ENCODE results near the gene RNF167. TPM values are rescaled to one million over a fixed set of nuclear protein-coding genes. Genes with fewer than 3 reads are reported as not detected.

The RNF167 gene
- total and polyA plus RNA-seq, 2 of the 8 experiments (the other 6 are each of a cell fraction or from before 2014, with no cell fraction given) = 140 to 281 TPM

DNA sequence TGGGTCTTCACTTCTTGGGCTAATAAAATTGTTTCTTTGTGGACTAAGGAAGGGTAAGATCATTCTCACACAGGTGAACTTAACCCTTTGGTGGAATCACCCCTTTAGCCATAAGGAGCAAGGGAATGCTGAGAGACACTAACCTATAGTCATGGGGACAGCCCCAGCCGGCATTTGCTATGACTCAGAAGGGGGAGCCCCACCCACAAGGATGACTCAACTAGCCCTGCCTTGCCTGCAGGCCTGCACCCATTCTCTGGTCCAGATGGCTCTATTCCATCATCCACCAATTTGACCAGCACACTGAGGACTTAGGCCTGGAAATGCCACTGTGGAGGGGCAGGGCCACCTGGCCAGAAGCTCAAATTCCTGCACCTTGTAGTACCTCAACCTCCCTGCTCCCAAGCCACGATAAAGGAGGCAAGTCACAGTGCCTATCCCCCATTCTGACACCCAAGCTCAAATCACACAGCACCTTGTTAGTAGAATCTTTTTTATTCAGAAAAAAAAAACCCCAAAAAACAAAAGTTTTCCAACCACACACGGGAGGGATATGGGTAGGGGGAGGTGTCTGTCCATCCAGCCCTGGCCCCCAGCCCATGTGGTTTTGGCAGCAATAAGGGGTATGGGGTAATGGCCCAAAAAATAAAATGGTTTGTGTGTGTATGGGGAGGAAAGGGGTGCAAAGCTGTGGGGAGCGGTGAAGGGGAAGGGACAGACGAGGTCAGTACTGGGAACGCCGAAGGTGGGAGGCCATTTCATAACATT lies 5.3 kb downstream of the RNF167 start:
- DNase-seq (ENCODE audit: low read depth in 1 of 2, low spot score in 2 of 2) (peak in 1 of 2 experiments; percentile 58), FAIRE-seq (no peak)
- Histone ChIP-seq H3K79me2 (ENCODE audit: control insufficient read depth in 1 of 2, insufficient read depth in 2 of 2, low read length in 2 of 2) (peaks cover 8 to 57% of the 10 kb centered on the region in 2 experiments), H3K4me2 (ENCODE audit: insufficient read depth in 1 of 2, low read depth in 2 of 2, low read length in 2 of 2) (peak overlapping the region; percentile 16 to 95; a peak in 2 of 4 replicates), H3K27me3 (replicated peaks in 1 of 4; ENCODE audit: control insufficient read depth in 3 of 4, extremely low read depth in 1 of 4, insufficient read depth in 3 of 4, low read length in 3 of 4) (no peaks in the 10 kb centered on the region), H3K56ac (replicated peaks; ENCODE audit: insufficient read length, low read depth, low read length) (no peak overlapping the region), H3K18ac (ENCODE audit: extremely low read depth, low read length) (no peak overlapping the region), H4K91ac (replicated peaks; ENCODE audit: insufficient read length, low read length) (no peak overlapping the region), H2BK15ac (ENCODE audit: low read length) (no peak overlapping the region), H3K4ac (replicated peaks; ENCODE audit: insufficient read length, low read depth, low read length) (no peak overlapping the region), H3K23ac (ENCODE audit: insufficient read length) (no peak overlapping the region), H3K14ac (ENCODE audit: insufficient read length) (no peak overlapping the region), H2BK120ac (replicated peaks; ENCODE audit: low read depth, low read length) (no peak overlapping the region), H3K23me2 (ENCODE audit: low read depth, low read length) (peaks cover 21% of the 10 kb centered on the region), H2AFZ (ENCODE audit: low read length) (no peak overlapping the region), H3K27ac (ENCODE audit: low read depth, low read length) (peak overlapping the region; percentile 33; the same call in 1 of the 2 replicates), H3K4me3 (ENCODE audit: extremely low read depth in 1 of 4, insufficient read depth in 2 of 4, low read depth in 3 of 4, low read length in 4 of 4) (no peak overlapping the region), H4K20me1 (replicated peaks in 1 of 2; ENCODE audit: control insufficient read depth in 1 of 2, insufficient read depth in 2 of 2, low read length in 2 of 2) (peaks cover 16 to 23% of the 10 kb centered on the region in 2 experiments), H2AK5ac (ENCODE audit: low read depth, low read length) (no peak overlapping the region), H4K8ac (ENCODE audit: extremely low read depth, insufficient read depth, low read length) (no peak overlapping the region), H3K36me3 (ENCODE audit: control insufficient read depth in 2 of 4, insufficient read depth in 4 of 4, low read length in 3 of 4) (peaks cover 8 to 42% (median 28%) of the 10 kb centered on the region in 4 experiments), H3K9ac (replicated peaks in 1 of 4; ENCODE audit: extremely low read depth in 1 of 4, low read depth in 3 of 4, low read length in 3 of 4) (peak overlapping the region in 1 of 4 experiments; percentile 52; a peak in 3 of 7 replicates), H4K5ac (ENCODE audit: insufficient read length, low read depth, low read length) (no peak overlapping the region), H2BK20ac (ENCODE audit: low read length) (no peak overlapping the region), H3K9me3 (ENCODE audit: insufficient read depth in 2 of 2, low read depth in 1 of 2, low read length in 1 of 2) (no peaks in the 10 kb centered on the region), H3K79me1 (ENCODE audit: low read depth, low read length) (peaks cover 2% of the 10 kb centered on the region; the same call in 1 of the 2 replicates), H2BK5ac (ENCODE audit: low read depth, low read length) (no peak overlapping the region; the same call in 1 of the 2 replicates), H2BK12ac (ENCODE audit: low read depth, low read length) (no peak overlapping the region), H3K4me1 (replicated peaks in 1 of 4; ENCODE audit: control insufficient read depth in 3 of 4, insufficient read depth in 4 of 4, low read length in 3 of 4) (peaks cover 3 to 10% (median 5%) of the 10 kb centered on the region in 4 experiments; a peak in 6 of 7 replicates)
- WGBS, 2 experiments (ENCODE audit: extremely low coverage in 1 of 2, insufficient coverage in 1 of 2, insufficient read length in 1 of 2, insufficient replicate concordance in 2 of 2, low coverage in 1 of 2, low lambda C conversion rate in 2 of 2, missing lambda C conversion rate in 1 of 2) = 81% methylated on average over 7 of the region's 7 CpGs; no CpG with 5 or more reads in 1 of the 2 experiments
- ChIA-PET CTCF (ENCODE audit: partially characterized antibody) (interaction anchor here (1.5 kb wide), 1 partner anchor 36 kb away, joined by 5 read pairs; no protein-coding TSS in a partner anchor), POLR2A (ENCODE audit: partially characterized antibody) (interaction anchor here (0.7 to 32.4 kb wide), 17 partner anchors 2 to 241 kb away, joined by 3 to 987 read pairs (median 7); partner anchors contain the start of genes C17orf107, CAMTA2, ENO3 and GP1BA)
- no peak for TF ChIP-seq SAP30 (IDR thresholded peaks at IDR 0.05; ENCODE audit: insufficient read depth, insufficient replicate concordance, low read length)
- no peak for TF ChIP-seq NRF1 (IDR thresholded peaks at IDR 0.05; ENCODE audit: low read depth, low read length)
- TF ChIP-seq, protein P1, sequence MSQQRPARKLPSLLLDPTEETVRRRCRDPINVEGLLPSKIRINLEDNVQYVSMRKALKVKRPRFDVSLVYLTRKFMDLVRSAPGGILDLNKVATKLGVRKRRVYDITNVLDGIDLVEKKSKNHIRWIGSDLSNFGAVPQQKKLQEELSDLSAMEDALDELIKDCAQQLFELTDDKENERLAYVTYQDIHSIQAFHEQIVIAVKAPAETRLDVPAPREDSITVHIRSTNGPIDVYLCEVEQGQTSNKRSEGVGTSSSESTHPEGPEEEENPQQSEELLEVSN (IDR thresholded peaks at IDR 0.05) = no peak
- no peak for TF ChIP-seq JUN (IDR thresholded peaks at IDR 0.05; ENCODE audit: low read depth, low read length)
- no peak for TF ChIP-seq SRF (IDR thresholded peaks at IDR 0.05; ENCODE audit: low read depth, low read length)
- no peak for TF ChIP-seq ASH2L (IDR thresholded peaks at IDR 0.05; ENCODE audit: low read length)
- TF ChIP-seq SIN3A (conservative IDR thresholded peaks at IDR 0.05 in 1 of 2, IDR thresholded peaks at IDR 0.05 in 1 of 2; ENCODE audit: low read depth in 1 of 2, low read length in 2 of 2) = peak in 1 of 2 experiments; percentile 81; a peak in 1 of 4 replicates
- TF ChIP-seq ZNF274 (IDR thresholded peaks at IDR 0.05; ENCODE audit: borderline replicate concordance, extremely low read depth, low read length) = no peak
- no peak for TF ChIP-seq RBBP5 (IDR thresholded peaks at IDR 0.05; ENCODE audit: borderline replicate concordance, low read depth, low read length)
- no peak for TF ChIP-seq GABPA (IDR thresholded peaks at IDR 0.05; ENCODE audit: borderline replicate concordance, insufficient read depth, low read length)
